Memory B cell (primary cell): ENCODE data around the gene MTOR.
"Not testable (repeated sequence)": the region's sequence is repeated elsewhere in the genome, so short reads cannot be mapped to it uniquely, and the experiment has no call there.

Experiments used
- ATAC-seq: fragments of 150-1000 bp; cut with Tn5 transposase; 2 replicates; pipeline ENCODE4 v1.10.0; 2021; ENCODE audit warnings: low read depth, mild to moderate bottlenecking, moderate library complexity
- DNase-seq, 2 donors: peaks; one replicate each; pipeline ENCODE4 v3.0.0; 2022; ENCODE audit warnings: low spot score in 2 of 2
- H3K27ac Mint-ChIP-seq: one replicate; pipeline ENCODE4 v1.8.0; 2022; ENCODE audit warnings: mild to moderate bottlenecking, moderate library complexity, mixed read lengths
- H3K27me3 Mint-ChIP-seq: one replicate; pipeline ENCODE4 v1.8.0; 2022; ENCODE audit warnings: mixed read lengths
- H3K36me3 Mint-ChIP-seq: one replicate; pipeline ENCODE4 v1.8.0; 2022; ENCODE audit warnings: mild to moderate bottlenecking, mixed read lengths
- H3K4me1 Mint-ChIP-seq: one replicate; pipeline ENCODE4 v1.8.0; 2022; ENCODE audit warnings: mixed read lengths
- H3K4me3 Mint-ChIP-seq: one replicate; pipeline ENCODE4 v1.8.0; 2022; ENCODE audit warnings: mild to moderate bottlenecking, moderate library complexity, mixed read lengths
- H3K9me3 Mint-ChIP-seq: one replicate; pipeline ENCODE4 v1.8.0; 2022; ENCODE audit warnings: mixed read lengths

Gene MTOR

GRCh38 chr1:11193376-11193775 lies 69.0 kb downstream of the MTOR start:
- peaks cover 2% of the 10 kb centered on the region for H3K4me1 Mint-ChIP-seq
- no peaks in the 10 kb centered on the region for H3K27me3 Mint-ChIP-seq
- ATAC-seq, result no peak
- peaks cover 38% of the 10 kb centered on the region for H3K36me3 Mint-ChIP-seq
- H3K9me3 Mint-ChIP-seq, result no peaks in the 10 kb centered on the region
- no peak for DNase-seq
- no peak overlapping the region for H3K4me3 Mint-ChIP-seq
- no peak overlapping the region for H3K27ac Mint-ChIP-seq

- no peak for ATAC-seq
- no peaks in the 10 kb centered on the region for H3K27me3 Mint-ChIP-seq
- no peak within 1 kb of the TSS for H3K4me3 Mint-ChIP-seq
- H3K27ac Mint-ChIP-seq, result no peak within 1 kb of the TSS
- no peak for DNase-seq
- H3K9me3 Mint-ChIP-seq, result no peaks in the 10 kb centered on the region
- no peaks in the 10 kb centered on the region for H3K4me1 Mint-ChIP-seq
- H3K36me3 Mint-ChIP-seq, result peaks cover 23% of the 10 kb centered on the region
Measured at GRCh38 chr1:11188858-11189451, 73.4 kb downstream of the MTOR start, which contains the start of gene ANGPTL7. TSS of gene ANGPTL7 (plus strand) at chr1:11189355. CDS start at chr1:11189580, 225 bp downstream.

GRCh38 chr1:11188381-11188780 lies 74.0 kb downstream of the MTOR start:
- H3K27ac Mint-ChIP-seq, result no peak overlapping the region
- no peaks in the 10 kb centered on the region for H3K4me1 Mint-ChIP-seq
- peaks cover 22% of the 10 kb centered on the region for H3K36me3 Mint-ChIP-seq
- no peaks in the 10 kb centered on the region for H3K9me3 Mint-ChIP-seq
- no peaks in the 10 kb centered on the region for H3K27me3 Mint-ChIP-seq
- H3K4me3 Mint-ChIP-seq, result no peak overlapping the region
- ATAC-seq, result no peak
- DNase-seq, result no peak

GRCh38 chr1:11187931-11188330 lies 74.4 kb downstream of the MTOR start:
- peaks cover 23% of the 10 kb centered on the region for H3K36me3 Mint-ChIP-seq
- H3K27me3 Mint-ChIP-seq, result no peaks in the 10 kb centered on the region
- no peak overlapping the region for H3K27ac Mint-ChIP-seq
- ATAC-seq (no peak), DNase-seq (no peak)
- no peaks in the 10 kb centered on the region for H3K4me1 Mint-ChIP-seq
- no peak overlapping the region for H3K4me3 Mint-ChIP-seq
- no peaks in the 10 kb centered on the region for H3K9me3 Mint-ChIP-seq

- H3K27me3 Mint-ChIP-seq, result no peaks in the 10 kb centered on the region
- peaks cover 21% of the 10 kb centered on the region for H3K36me3 Mint-ChIP-seq
- DNase-seq (no peak), ATAC-seq (no peak)
- no peak overlapping the region for H3K27ac Mint-ChIP-seq
- H3K9me3 Mint-ChIP-seq, result no peaks in the 10 kb centered on the region
- no peak overlapping the region for H3K4me3 Mint-ChIP-seq
- H3K4me1 Mint-ChIP-seq, result no peaks in the 10 kb centered on the region
Measured at GRCh38 chr1:11187494-11187893, 74.9 kb downstream of the MTOR start.

GRCh38 chr1:11187000-11187399 lies 75.4 kb downstream of the MTOR start:
- Mint-ChIP-seq H3K9me3 (no peaks in the 10 kb centered on the region), H3K27ac (no peak overlapping the region), H3K36me3 (peaks cover 18% of the 10 kb centered on the region), H3K27me3 (no peaks in the 10 kb centered on the region), H3K4me3 (no peak overlapping the region), H3K4me1 (no peaks in the 10 kb centered on the region)
- DNase-seq (no peak), ATAC-seq (no peak)

- no peaks in the 10 kb centered on the region for H3K4me1 Mint-ChIP-seq
Measured at GRCh38 chr1:11184973-11185372, 77.4 kb downstream of the MTOR start.

GRCh38 chr1:11182884-11183283 lies 79.5 kb downstream of the MTOR start:
- no peaks in the 10 kb centered on the region for H3K9me3 Mint-ChIP-seq
- DNase-seq (no peak), ATAC-seq (no peak)
- H3K27me3 Mint-ChIP-seq, result no peaks in the 10 kb centered on the region
- H3K4me1 Mint-ChIP-seq, result no peaks in the 10 kb centered on the region
- H3K36me3 Mint-ChIP-seq, result peaks cover 15% of the 10 kb centered on the region
- no peak overlapping the region for H3K27ac Mint-ChIP-seq
- no peak overlapping the region for H3K4me3 Mint-ChIP-seq

More at GRCh38 chr1:11184973-11185372, 77.4 kb downstream of the MTOR start:
- no peak overlapping the region for H3K27ac Mint-ChIP-seq
- ATAC-seq, result no peak
- H3K9me3 Mint-ChIP-seq, result no peaks in the 10 kb centered on the region
- H3K27me3 Mint-ChIP-seq, result no peaks in the 10 kb centered on the region
- no peak for DNase-seq
- no peak overlapping the region for H3K4me3 Mint-ChIP-seq
- H3K36me3 Mint-ChIP-seq, result peaks cover 16% of the 10 kb centered on the region

- Mint-ChIP-seq H3K9me3 (no peaks in the 10 kb centered on the region), H3K4me3 (no peak overlapping the region), H3K36me3 (peaks cover 19% of the 10 kb centered on the region), H3K4me1 (no peaks in the 10 kb centered on the region), H3K27me3 (no peaks in the 10 kb centered on the region), H3K27ac (no peak overlapping the region)
- DNase-seq, result no peak
- no peak for ATAC-seq
Measured at GRCh38 chr1:11180342-11180744, 82.0 kb downstream of the MTOR start.

GRCh38 chr1:11179749-11180148 lies 82.6 kb downstream of the MTOR start:
- not testable (repeated sequence) for H3K27me3 Mint-ChIP-seq, H3K9me3 Mint-ChIP-seq, DNase-seq, H3K4me3 Mint-ChIP-seq, ATAC-seq, H3K4me1 Mint-ChIP-seq, H3K27ac Mint-ChIP-seq
- peaks cover 16% of the 10 kb centered on the region for H3K36me3 Mint-ChIP-seq

- Mint-ChIP-seq H3K27ac (no peak overlapping the region), H3K9me3 (no peaks in the 10 kb centered on the region), H3K4me3 (no peak overlapping the region), H3K4me1 (peaks cover 2% of the 10 kb centered on the region), H3K36me3 (peaks cover 18% of the 10 kb centered on the region), H3K27me3 (no peaks in the 10 kb centered on the region)
- DNase-seq, result no peak
- no peak for ATAC-seq
Measured at GRCh38 chr1:11179125-11179524, 83.2 kb downstream of the MTOR start.

- peaks cover 2% of the 10 kb centered on the region for H3K4me1 Mint-ChIP-seq
Measured at GRCh38 chr1:11178021-11179015, 84.0 kb downstream of the MTOR start.

GRCh38 chr1:11176081-11176706 lies 86.2 kb downstream of the MTOR start:
- no peak for DNase-seq
- Mint-ChIP-seq H3K27me3 (no peaks in the 10 kb centered on the region), H3K36me3 (peaks cover 23% of the 10 kb centered on the region), H3K27ac (no peak overlapping the region), H3K9me3 (no peaks in the 10 kb centered on the region), H3K4me1 (peaks cover 2% of the 10 kb centered on the region), H3K4me3 (no peak overlapping the region)
- no peak for ATAC-seq

More at GRCh38 chr1:11178021-11179015, 84.0 kb downstream of the MTOR start:
- H3K27me3 Mint-ChIP-seq, result no peaks in the 10 kb centered on the region
- ATAC-seq (no peak), DNase-seq (no peak)
- H3K36me3 Mint-ChIP-seq, result peaks cover 21% of the 10 kb centered on the region
- H3K9me3 Mint-ChIP-seq, result no peaks in the 10 kb centered on the region
- no peak overlapping the region for H3K27ac Mint-ChIP-seq
- H3K4me3 Mint-ChIP-seq, result no peak overlapping the region

- Mint-ChIP-seq H3K4me3 (no peak overlapping the region), H3K4me1 (peaks cover 2% of the 10 kb centered on the region), H3K9me3 (no peaks in the 10 kb centered on the region), H3K27me3 (no peaks in the 10 kb centered on the region), H3K27ac (no peak overlapping the region), H3K36me3 (peaks cover 18% of the 10 kb centered on the region)
- DNase-seq (no peak), ATAC-seq (no peak)
Measured at GRCh38 chr1:11175461-11175860, 86.9 kb downstream of the MTOR start.
